Karpas-422 (cell line): Measurements from ENCODE around the gene PARVB. TPM values are rescaled to one million over a fixed set of nuclear protein-coding genes. Genes with fewer than 3 reads are reported as not detected.
A peak's percentile ranks its signal among the peaks of the same experiment; 100 is the strongest.
"Not testable (repeated sequence)": the region's sequence is repeated elsewhere in the genome, so short reads cannot be mapped to it uniquely, and the experiment has no call there.

ENCODE experiments used
- DNase-seq: peaks from one replicate; pipeline ENCODE4 v3.0.0-alpha.2; 2015
- H2AFZ ChIP-seq: fragments of 200-600 bp; sonication (generic); 2 replicates; pipeline ENCODE4 v1.6.1; 2014; ENCODE audit warnings: antibody characterized with exemption, low read length, mixed read lengths
- H3K27ac ChIP-seq: fragments of 200-600 bp; sonication (generic); 2 replicates; pipeline ENCODE4 v1.5.1; 2014; ENCODE audit warnings: mild to moderate bottlenecking, low read length, moderate library complexity
- H3K27me3 ChIP-seq: fragments of 200-600 bp; sonication (generic); 2 replicates; pipeline ENCODE4 v1.6.1; 2014; ENCODE audit warnings: low read length, mixed read lengths
- H3K36me3 ChIP-seq: fragments of 200-600 bp; sonication (generic); 2 replicates; pipeline ENCODE4 v1.6.1; 2014; ENCODE audit warnings: low read length, mixed read lengths; ENCODE audit not compliant: insufficient read depth
- H3K4me1 ChIP-seq: fragments of 200-600 bp; sonication (generic); 2 replicates; pipeline ENCODE4 v1.6.1; 2014; ENCODE audit warnings: mild to moderate bottlenecking, low read length, mixed read lengths
- H3K4me2 ChIP-seq: fragments of 200-600 bp; sonication (generic); 2 replicates; pipeline ENCODE4 v1.6.1; 2014; ENCODE audit warnings: low read length, low read depth, mild to moderate bottlenecking; ENCODE audit not compliant: poor library complexity, severe bottlenecking
- H3K4me3 ChIP-seq: fragments of 200-600 bp; sonication (generic); 2 replicates; pipeline ENCODE4 v1.5.1; 2014; ENCODE audit warnings: mild to moderate bottlenecking, antibody characterized with exemption, low read length, mixed read lengths
- H3K79me2 ChIP-seq: fragments of 200-600 bp; sonication (generic); 2 replicates; pipeline ENCODE4 v1.6.1; 2014; ENCODE audit warnings: mild to moderate bottlenecking, low read length, mixed read lengths
- H3K9ac ChIP-seq: fragments of 200-600 bp; sonication (generic); 2 replicates; pipeline ENCODE4 v1.6.0; 2014; ENCODE audit warnings: low read length
- H3K9me2 ChIP-seq: fragments of 200-600 bp; sonication (generic), shearing (Covaris generic); replicated peaks from 2 replicates; pipeline ENCODE4 v1.6.0; 2014; ENCODE audit warnings: mild to moderate bottlenecking, low read length, moderate library complexity; ENCODE audit not compliant: insufficient read depth
- H3K9me3 ChIP-seq: fragments of 300-700, 200-600 bp; sonication (generic); 2 replicates; pipeline ENCODE4 v1.6.1; 2014; ENCODE audit warnings: low read length, mixed read lengths
- H4K20me1 ChIP-seq: fragments of 200-600 bp; sonication (generic); 2 replicates; pipeline ENCODE4 v1.6.1; 2014; ENCODE audit warnings: mild to moderate bottlenecking, antibody characterized with exemption, low read length, low read depth; ENCODE audit not compliant: insufficient read depth
- total RNA-seq: library from RNA; depleted of rRNA; stranded (reverse); fragments of >200 nt; shearing (Covaris generic); gene quantifications from 2 replicates; pipeline ENCODE4 v1.2.3, GENCODE V29; 2014; ENCODE audit warnings: low replicate concordance

PARVB gene
- total RNA-seq, 1 experiment from 2014 or later = 24.9 TPM

DNA sequence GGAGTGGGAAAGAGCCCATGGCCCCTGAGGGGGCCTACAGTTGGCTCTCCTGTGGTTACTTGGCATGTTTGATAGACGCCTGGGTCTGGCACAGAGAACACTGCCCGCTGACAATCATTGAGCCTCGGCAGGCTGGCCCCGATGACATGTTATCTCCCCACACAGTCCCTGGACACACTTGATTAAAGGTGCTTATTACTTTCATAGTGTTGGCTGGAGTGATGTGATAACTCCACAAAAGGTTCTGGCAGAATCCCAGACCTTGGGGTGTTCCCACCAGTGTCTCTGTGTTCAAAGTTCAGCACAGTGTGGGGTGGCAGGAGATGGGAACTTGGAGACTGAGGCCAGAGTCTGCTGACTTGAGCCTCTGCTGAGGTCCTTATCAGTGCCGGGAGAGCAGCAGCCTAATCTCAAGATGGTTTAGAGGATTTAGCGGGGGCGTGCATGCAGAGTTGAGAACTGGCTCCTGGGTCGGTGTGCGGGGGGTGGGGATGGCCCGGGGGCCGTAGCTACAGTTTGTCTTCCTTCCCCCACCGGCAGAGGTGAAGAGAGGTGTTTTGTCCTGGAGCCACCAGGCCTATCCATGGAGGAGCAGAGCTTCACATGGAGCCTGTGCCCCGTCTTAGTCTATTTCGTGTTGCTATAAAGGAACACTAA, 22.5 kb downstream of the PARVB start:
- H3K9me2 ChIP-seq = no peaks in the 10 kb centered on the region
- H3K9ac ChIP-seq = no peak overlapping the region
- no peaks in the 10 kb centered on the region for H3K27me3 ChIP-seq
- H2AFZ ChIP-seq = no peak overlapping the region
- H3K27ac ChIP-seq = no peak overlapping the region
- no peaks in the 10 kb centered on the region for H3K9me3 ChIP-seq
- H3K36me3 ChIP-seq = no peaks in the 10 kb centered on the region
- DNase-seq = no peak
- H4K20me1 ChIP-seq = peaks cover 31% of the 10 kb centered on the region
- H3K4me2 ChIP-seq = no peak overlapping the region
- no peak overlapping the region for H3K4me3 ChIP-seq
- H3K4me1 ChIP-seq = peaks cover 3% of the 10 kb centered on the region; the same call in 1 of the 2 replicates
- no peaks in the 10 kb centered on the region for H3K79me2 ChIP-seq

DNA sequence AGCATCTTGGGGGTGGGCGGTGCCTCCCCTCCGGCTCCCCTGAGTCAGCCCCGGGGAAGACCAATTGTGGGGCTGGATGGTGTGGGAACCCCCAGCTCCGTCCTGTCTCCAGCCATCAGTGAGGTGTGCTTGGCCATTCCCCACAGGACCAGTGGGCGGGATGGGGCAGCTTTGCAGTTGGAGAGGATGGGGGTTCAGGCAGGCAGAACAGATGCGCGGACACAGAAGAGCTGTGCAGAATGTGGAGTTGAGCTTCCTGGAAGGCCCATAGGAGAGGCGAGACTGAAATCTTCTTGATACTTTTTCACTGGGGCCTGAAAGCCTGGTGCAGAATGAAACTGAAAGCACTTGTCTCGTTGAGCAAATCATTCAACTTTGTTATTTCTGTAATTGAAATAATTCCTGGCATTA, 23.8 kb downstream of the PARVB start:
- H3K9me2 ChIP-seq = no peaks in the 10 kb centered on the region
- no peaks in the 10 kb centered on the region for H3K79me2 ChIP-seq
- peaks cover 3% of the 10 kb centered on the region; the same call in 1 of the 2 replicates for H3K4me1 ChIP-seq
- H3K27me3 ChIP-seq = no peaks in the 10 kb centered on the region
- peaks cover 29% of the 10 kb centered on the region for H4K20me1 ChIP-seq
- 0 out of 2 replicates have a peak overlapping the region, but pooled peaks have one; percentile 17 for H3K9ac ChIP-seq
- no peak overlapping the region for H3K27ac ChIP-seq
- DNase-seq = no peak
- peak overlapping the region; percentile 30; the same call in 1 of the 2 replicates for H3K4me3 ChIP-seq
- no peak overlapping the region for H2AFZ ChIP-seq
- no peaks in the 10 kb centered on the region for H3K36me3 ChIP-seq
- peak overlapping the region; percentile 44 for H3K4me2 ChIP-seq
- no peaks in the 10 kb centered on the region for H3K9me3 ChIP-seq

DNA sequence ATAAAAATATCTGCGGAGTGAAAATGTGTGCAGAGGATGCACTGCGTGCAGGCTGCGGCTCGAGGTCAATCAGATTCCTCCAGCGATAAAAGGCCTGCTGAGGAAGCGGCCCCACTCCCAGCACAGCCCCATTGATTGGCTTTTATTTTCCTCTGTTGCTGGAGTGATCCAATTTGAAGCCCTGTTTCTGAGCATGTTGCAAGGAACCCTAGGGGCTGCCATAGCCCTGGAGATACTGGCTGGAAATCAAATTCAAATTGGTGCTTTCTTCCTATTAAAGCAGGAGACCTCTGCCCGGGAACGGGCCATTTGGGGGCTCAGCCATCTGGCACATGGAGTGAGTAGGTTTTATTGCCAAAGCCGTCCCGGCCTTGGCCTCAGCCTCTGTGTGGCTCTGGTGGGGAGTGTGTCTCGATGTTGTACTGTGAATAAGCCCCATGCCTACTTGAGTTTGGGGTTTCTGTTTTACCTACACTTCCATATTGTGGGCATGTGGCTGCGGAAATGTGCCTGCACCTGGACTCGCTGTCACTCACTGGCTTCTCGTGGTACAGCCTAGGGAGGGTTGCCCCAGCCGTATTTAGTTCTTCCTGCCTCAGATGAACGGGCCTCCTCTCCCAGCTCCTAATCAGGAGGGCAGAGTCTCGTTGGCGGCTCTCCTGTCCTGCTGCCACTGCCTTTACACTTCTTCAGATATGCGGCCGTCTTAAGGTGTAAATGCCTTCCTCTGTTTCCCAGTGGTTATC, 25.6 kb downstream of the PARVB start:
- Histone ChIP-seq H3K36me3 (no peaks in the 10 kb centered on the region), H3K9me2 (no peaks in the 10 kb centered on the region), H3K79me2 (no peaks in the 10 kb centered on the region), H3K9ac (no peak overlapping the region), H2AFZ (no peak overlapping the region), H3K4me1 (peaks cover 3% of the 10 kb centered on the region; the same call in 1 of the 2 replicates), H3K4me3 (no peak overlapping the region), H3K9me3 (no peaks in the 10 kb centered on the region), H4K20me1 (peaks cover 23% of the 10 kb centered on the region), H3K27me3 (no peaks in the 10 kb centered on the region), H3K4me2 (no peak overlapping the region), H3K27ac (no peak overlapping the region)
- no peak for DNase-seq

DNA sequence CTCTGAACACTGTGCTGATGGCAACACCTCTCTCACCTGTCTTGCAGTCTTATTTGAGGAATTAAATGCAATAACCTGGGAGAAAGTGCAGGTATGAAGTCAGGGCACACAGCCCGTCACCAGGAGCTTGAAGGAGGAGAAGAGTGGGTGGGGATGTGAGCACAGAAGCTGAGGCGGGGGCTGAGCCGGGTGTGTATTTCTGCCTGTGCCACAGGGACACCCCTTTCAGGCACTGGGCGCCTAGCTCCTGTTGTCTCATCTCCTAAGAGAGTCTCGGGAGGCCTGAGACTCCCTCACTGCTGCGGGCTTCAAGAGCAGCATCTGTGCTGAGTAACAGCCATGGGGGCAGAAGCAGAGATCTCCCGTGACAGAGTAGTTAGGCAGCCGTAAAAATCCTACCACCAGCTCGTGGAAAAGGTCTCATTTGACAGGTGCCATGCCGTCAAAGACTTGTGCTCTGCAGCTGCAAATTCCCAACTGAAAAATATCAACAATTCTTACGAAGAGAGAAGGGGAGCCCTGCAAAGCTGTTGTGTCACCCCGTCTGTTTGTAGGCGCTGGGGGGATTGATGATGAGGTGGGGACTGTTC, 26.8 kb downstream of the PARVB start:
- Histone ChIP-seq H3K36me3 (no peaks in the 10 kb centered on the region), H2AFZ (no peak overlapping the region), H3K27me3 (no peaks in the 10 kb centered on the region), H3K9ac (no peak overlapping the region), H3K27ac (no peak overlapping the region), H3K9me3 (no peaks in the 10 kb centered on the region), H3K4me3 (no peak overlapping the region), H3K4me2 (no peak overlapping the region), H3K4me1 (peaks cover 3% of the 10 kb centered on the region; the same call in 1 of the 2 replicates), H3K9me2 (no peaks in the 10 kb centered on the region), H4K20me1 (peaks cover 23% of the 10 kb centered on the region), H3K79me2 (no peaks in the 10 kb centered on the region)
- no peak for DNase-seq

DNA sequence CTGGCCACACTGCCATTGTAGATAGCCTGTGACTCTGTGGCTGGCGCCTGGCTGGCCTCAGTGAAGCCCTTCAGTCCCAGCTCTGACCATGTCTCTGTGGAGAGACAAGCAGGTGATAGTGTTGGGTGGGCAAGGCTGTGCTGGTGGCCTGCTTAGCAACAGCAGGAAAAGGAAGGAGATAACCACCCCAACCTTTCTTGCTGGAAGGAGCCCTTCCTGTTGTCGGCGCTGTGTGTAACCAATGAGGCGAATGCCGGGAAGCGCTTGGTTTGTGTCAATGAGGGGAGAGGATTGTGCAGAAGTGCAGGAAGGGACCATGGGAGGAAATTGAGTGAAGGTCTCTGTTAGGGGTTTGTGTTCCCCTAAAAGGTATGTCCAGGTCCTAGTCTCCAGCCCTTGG, 27.3 kb downstream of the PARVB start:
- peaks cover 23% of the 10 kb centered on the region for H4K20me1 ChIP-seq
- H3K9me3 ChIP-seq = no peaks in the 10 kb centered on the region
- H3K4me1 ChIP-seq = peaks cover 3% of the 10 kb centered on the region; the same call in 1 of the 2 replicates
- H2AFZ ChIP-seq = no peak overlapping the region
- H3K36me3 ChIP-seq = no peaks in the 10 kb centered on the region
- DNase-seq = no peak
- no peak overlapping the region for H3K4me3 ChIP-seq
- H3K79me2 ChIP-seq = no peaks in the 10 kb centered on the region
- no peaks in the 10 kb centered on the region for H3K27me3 ChIP-seq
- no peaks in the 10 kb centered on the region for H3K9me2 ChIP-seq
- H3K4me2 ChIP-seq = no peak overlapping the region
- H3K27ac ChIP-seq = no peak overlapping the region
- no peak overlapping the region for H3K9ac ChIP-seq

DNA sequence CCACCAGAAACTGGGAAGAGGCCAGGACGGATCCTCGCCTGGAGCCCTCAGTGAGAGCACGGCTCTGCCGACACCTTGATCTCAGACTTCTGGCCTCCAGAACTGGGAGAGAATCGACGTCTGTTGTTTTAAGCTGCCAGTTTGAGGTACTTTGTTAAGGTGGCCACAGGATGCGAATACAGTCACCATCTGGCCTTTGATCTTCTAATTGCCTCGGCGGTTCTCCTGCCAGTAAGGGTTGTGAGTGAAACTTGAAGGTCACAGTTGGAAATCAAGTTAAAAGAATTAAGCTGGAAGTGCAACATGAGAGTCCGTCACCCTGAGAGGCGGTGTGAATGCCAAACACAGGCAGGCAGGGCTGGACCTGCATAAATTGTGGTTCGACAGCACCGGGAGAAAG, 27.9 kb downstream of the PARVB start:
- no peak for DNase-seq

DNA sequence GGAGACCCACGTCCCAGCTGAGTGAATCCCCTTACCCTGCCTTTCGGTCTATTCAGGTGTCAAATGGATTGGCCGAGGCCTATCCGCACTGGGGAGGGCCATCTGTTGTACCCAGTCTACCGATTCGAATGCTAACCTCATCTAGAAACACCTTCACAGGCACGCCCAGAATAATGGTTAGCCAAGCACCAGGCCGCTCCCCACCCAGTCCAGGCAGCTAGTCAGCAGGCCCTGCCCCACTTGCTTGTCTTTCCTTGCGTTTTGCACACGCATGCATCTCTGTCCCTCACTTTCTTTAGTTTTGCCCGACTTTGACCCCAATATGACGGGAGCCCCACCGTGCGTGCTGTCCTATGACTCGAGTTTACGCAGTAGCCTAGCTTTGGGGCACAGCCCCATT, 31.7 kb downstream of the PARVB start:
- no peaks in the 10 kb centered on the region for H3K4me1 ChIP-seq
- H3K36me3 ChIP-seq = no peaks in the 10 kb centered on the region
- no peak overlapping the region for H3K4me3 ChIP-seq
- DNase-seq = no peak
- peaks cover 13% of the 10 kb centered on the region; the same call in 1 of the 2 replicates for H4K20me1 ChIP-seq
- no peak overlapping the region for H3K4me2 ChIP-seq
- H3K9me2 ChIP-seq = no peaks in the 10 kb centered on the region
- H3K79me2 ChIP-seq = no peaks in the 10 kb centered on the region
- no peak overlapping the region for H3K9ac ChIP-seq
- no peaks in the 10 kb centered on the region for H3K27me3 ChIP-seq
- H2AFZ ChIP-seq = no peak overlapping the region
- H3K27ac ChIP-seq = no peak overlapping the region
- H3K9me3 ChIP-seq = no peaks in the 10 kb centered on the region

More for the DNA sequence above, 27.9 kb downstream of the PARVB start:
- Histone ChIP-seq H3K79me2 (no peaks in the 10 kb centered on the region), H3K9me2 (no peaks in the 10 kb centered on the region), H3K9me3 (no peaks in the 10 kb centered on the region), H3K4me3 (no peak overlapping the region), H3K27me3 (no peaks in the 10 kb centered on the region), H3K4me1 (peaks cover 3% of the 10 kb centered on the region; the same call in 1 of the 2 replicates), H3K4me2 (no peak overlapping the region), H2AFZ (no peak overlapping the region), H3K9ac (no peak overlapping the region), H3K27ac (no peak overlapping the region), H4K20me1 (peaks cover 20% of the 10 kb centered on the region), H3K36me3 (no peaks in the 10 kb centered on the region)

DNA sequence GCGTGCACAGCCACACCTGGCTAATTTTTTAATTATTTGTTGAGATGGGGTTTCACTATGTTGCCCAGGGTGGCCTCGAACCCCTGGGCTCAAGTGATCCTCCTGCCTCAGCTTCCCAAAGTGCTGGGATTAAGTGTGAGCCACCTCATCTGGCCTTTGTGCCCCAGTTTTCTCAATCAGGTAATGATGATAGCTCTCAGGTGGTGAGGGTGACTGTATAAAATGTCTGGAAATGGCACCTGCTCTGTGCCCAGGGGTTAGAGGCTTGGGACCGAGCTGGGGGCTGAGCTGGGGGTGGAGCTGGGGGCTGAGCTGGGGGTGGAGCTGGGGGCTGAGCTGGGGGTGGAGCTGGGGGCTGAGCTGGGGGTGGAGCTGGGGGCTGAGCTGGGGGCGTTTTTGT, 32.5 kb downstream of the PARVB start:
- peaks cover 11% of the 10 kb centered on the region; the same call in 1 of the 2 replicates for H4K20me1 ChIP-seq
- not testable (repeated sequence) for H3K27me3 ChIP-seq, H3K4me2 ChIP-seq, H3K36me3 ChIP-seq, H3K9me2 ChIP-seq, H3K9ac ChIP-seq, H3K4me1 ChIP-seq, H3K9me3 ChIP-seq, DNase-seq, H3K4me3 ChIP-seq, H3K27ac ChIP-seq, H2AFZ ChIP-seq, H3K79me2 ChIP-seq
